ENCODE results near the gene WDR27. TPM values are rescaled to one million over a fixed set of nuclear protein-coding genes. Genes with fewer than 3 reads are reported as not detected.

Gene WDR27
- polyA plus RNA-seq, 3 donors = 0.95 to 20.5 (median 2.0) TPM

- Histone ChIP-seq H2AFZ (ENCODE audit: insufficient read depth, low read depth, low read length, poor library complexity, severe bottlenecking) (peak overlapping the region; percentile 72), H3K79me2 (ENCODE audit: insufficient read depth, low read length) (peaks cover 44% of the 10 kb centered on the region)
- intact Hi-C loops (cut with micrococcal nuclease) = loop anchor here (2.0 kb wide), 1 partner anchor 20 kb away; the partner anchor contains the start of genes C6orf120 (in 2 of the 2) and WDR27 (in 2 of the 2)
Observed at GRCh38 chr6:169722362-169723199, 20.8 kb upstream of the WDR27 start.

More at GRCh38 chr6:169722362-169723199, 20.8 kb upstream of the WDR27 start:
- no peaks in the 10 kb centered on the region for H3K9me3 ChIP-seq (replicated peaks in 1 of 2; ENCODE audit: control insufficient read depth in 1 of 2, insufficient read depth in 1 of 2, low read length in 2 of 2)
- Mint-ChIP-seq H3K27ac (peak overlapping the region; percentile 14 to 95 (median 82)), H3K4me3 (peak overlapping the region; percentile 95), H3K36me3 (peaks cover 8 to 13% of the 10 kb centered on the region in 2 donors), H3K9me3 (peaks cover 0 to 2% (median 0%) of the 10 kb centered on the region in 7 donors), H3K4me1 (peaks cover 36% of the 10 kb centered on the region), H3K27me3 (ENCODE audit: low read depth in 3 of 3) (peaks cover 0 to 12% (median 5%) of the 10 kb centered on the region in 3 donors)
- peaks cover 7% of the 10 kb centered on the region for H4K20me1 ChIP-seq (ENCODE audit: insufficient read depth, low read length)
- peak overlapping the region; percentile 82 for H3K9ac ChIP-seq (ENCODE audit: insufficient read depth, low read length, poor library complexity, severe bottlenecking)
- peak; percentile 44 to 51 (median 45) for DNase-seq
- H3K4me3 ChIP-seq (replicated peaks in 1 of 3; ENCODE audit: low read depth in 2 of 3, low read length in 3 of 3) = peak overlapping the region; percentile 68 to 85 (median 81)
- peak overlapping the region; percentile 11 to 77 for H3K27ac ChIP-seq (ENCODE audit: low read depth in 1 of 2, low read length in 2 of 2)
- peak overlapping the region; percentile 95 for H3K4me2 ChIP-seq (replicated peaks; ENCODE audit: extremely low read depth, low read length, poor library complexity, severe bottlenecking)
- H3K36me3 ChIP-seq (replicated peaks in 1 of 2; ENCODE audit: control insufficient read depth in 1 of 2, insufficient read depth in 2 of 2, low read length in 2 of 2) = no peaks in the 10 kb centered on the region
- 1% methylated on average over 20 of the region's 22 CpGs for WGBS (ENCODE audit: insufficient coverage)
- peaks cover 27 to 42% of the 10 kb centered on the region in 2 donors for H3K4me1 ChIP-seq (ENCODE audit: control insufficient read depth in 1 of 2, insufficient read depth in 2 of 2, low read length in 2 of 2)
- peaks cover 0 to 8% of the 10 kb centered on the region in 2 donors for H3K27me3 ChIP-seq (ENCODE audit: control insufficient read depth in 2 of 2, insufficient read depth in 2 of 2, low read length in 2 of 2)
- TF ChIP-seq CTCF (IDR thresholded peaks at IDR 0.05) = no peak

Data from CD14-positive monocyte (primary cell).